ENCODE results near the gene ARHGEF37.
"Not testable (repeated sequence)": the region's sequence is repeated elsewhere in the genome, so short reads cannot be mapped to it uniquely, and the experiment has no call there.

ARHGEF37 gene, protein sequence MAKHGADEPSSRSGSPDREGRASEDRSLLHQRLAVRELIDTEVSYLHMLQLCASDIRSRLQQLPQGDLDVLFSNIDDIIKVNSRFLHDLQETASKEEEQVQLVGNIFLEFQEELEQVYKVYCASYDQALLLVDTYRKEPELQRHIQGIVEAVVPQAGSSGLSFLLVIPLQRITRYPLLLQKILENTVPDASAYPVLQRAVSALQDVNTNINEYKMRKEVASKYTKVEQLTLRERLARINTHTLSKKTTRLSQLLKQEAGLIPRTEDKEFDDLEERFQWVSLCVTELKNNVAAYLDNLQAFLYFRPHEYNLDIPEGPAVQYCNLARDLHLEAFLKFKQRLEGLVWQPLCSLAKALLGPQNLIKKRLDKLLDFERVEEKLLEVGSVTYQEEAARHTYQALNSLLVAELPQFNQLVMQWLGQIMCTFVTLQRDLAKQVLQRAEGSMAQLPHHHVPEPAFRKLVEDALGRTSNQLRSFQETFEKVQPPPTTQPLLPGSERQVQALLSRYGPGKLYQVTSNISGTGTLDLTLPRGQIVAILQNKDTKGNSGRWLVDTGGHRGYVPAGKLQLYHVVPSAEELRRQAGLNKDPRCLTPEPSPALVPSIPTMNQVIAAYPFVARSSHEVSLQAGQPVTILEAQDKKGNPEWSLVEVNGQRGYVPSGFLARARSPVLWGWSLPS

DNA sequence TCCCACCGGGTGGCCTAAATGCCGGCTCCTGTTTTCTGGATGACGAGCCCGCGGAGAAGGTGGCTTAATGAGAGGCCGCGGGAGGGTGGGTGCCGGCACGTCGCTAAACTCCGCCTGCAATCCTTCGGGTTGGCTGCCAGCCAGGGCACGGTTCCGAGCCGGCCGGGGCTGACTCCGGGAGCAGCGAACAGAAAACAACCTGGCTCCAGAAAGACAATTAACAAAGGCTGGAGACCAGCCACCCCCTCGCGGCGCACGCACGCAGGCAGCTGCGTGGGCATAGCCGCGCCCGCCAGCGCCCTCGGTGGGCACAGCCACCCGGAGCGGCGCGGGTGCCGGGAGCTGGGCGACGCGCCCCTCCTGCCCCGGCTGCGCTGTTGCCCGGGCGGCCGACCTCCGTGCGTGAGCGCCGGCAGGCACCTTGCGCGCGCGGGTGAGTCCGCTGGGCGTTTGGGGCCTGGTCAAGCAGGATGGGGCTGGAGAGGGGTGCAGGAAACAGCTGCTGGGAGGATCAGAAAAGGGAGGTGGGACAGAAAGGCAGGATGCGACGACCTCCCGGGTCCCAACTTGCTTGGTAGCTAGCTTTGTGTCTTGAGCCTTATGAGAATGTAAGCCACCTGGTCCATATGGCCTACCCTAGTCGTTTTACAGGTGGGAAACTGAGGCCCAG, at the start of gene ARHGEF37:
ARHGEF37 (plus strand) TSS at position 307 of the 670 bp plus-strand sequence. CDS start 16,272 bp downstream, outside the sequence.
- DNase-seq: peak; percentile 10

DNA sequence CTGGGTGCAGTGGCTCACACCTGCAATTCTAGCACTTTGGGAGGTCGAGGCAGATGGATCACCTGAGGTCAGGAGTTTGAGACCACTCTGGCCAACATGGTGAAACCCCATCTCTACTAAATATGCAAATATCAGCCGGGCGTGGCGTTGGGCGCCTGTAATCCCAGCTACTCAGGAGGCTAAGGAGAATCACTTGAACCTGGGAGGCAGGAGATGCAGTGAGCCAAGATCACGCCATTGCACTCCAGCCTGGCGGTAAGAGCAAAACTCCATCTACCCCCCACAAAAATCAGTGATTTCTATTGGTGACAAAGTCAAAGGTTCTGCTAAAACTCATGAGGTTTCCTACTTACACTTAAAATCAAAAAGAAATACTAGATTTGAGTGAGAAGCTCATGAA, 48.9 kb upstream of the ARHGEF37 start:
- no peak for DNase-seq

DNA sequence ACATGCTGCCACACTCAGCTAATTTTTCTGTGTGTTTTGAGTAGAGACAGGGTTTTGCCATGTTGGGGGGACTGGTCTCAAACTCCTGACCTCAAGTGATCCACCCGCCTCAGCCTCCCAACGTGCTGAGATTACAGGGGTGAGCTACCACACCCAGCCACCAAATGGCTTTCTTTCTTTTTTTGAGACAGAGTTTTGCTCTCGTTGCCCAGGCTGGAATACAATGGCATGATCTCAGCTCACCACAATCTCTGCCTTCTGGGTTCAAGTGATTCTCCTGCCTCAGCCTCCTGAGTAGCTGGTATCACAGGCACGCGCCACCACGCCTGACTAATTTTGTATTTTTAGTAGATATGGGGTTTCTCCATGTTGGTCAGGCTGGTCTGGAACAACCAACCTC, 45.5 kb upstream of the ARHGEF37 start:
- DNase-seq: not testable (repeated sequence)

DNA sequence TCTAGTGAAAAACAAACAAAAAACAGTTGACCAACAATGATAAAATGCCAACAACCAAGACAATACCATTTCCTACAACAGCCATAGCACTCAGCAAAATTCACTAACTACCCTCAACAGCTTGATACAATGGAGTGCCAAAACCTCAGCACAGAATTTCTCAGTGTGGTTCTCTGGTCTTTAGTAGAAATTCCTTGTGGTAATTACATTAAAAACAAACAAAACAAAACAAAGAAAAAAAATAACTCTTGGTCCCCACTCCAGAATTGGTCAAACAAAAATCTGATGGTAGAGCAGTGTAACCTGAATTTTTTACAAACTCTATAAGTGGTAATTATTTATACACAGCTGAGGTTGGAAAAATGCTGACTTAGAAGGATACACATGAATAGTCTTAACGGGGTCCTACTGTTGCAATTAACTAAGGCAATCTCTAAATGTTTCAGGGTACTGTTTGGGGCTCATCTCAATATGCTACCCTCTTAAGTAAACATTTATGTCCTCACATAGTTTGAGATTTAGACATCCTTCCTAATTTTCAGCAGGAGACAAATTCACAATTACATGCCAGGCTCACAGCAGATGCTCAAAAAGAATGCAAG, 43.8 kb upstream of the ARHGEF37 start:
- DNase-seq: no peak

DNA sequence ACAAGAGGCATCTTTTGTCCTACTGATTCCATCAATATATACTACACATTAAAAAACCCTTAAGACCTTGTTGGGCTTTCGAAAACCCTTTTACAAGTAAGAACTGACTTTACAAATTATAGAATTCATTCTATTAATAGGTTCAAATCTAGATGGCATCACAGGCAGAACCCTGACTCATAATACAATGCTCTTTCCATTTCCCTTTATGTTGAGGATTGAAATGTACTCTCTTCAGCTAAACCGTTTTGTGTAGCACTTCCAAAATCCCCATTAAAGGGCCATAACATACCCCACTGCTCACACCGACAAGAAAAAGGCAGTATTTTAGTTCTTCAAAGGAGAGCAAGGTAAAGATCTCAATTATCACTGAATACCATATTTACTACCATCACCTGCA, 41.2 kb upstream of the ARHGEF37 start:
- DNase-seq: no peak

DNA sequence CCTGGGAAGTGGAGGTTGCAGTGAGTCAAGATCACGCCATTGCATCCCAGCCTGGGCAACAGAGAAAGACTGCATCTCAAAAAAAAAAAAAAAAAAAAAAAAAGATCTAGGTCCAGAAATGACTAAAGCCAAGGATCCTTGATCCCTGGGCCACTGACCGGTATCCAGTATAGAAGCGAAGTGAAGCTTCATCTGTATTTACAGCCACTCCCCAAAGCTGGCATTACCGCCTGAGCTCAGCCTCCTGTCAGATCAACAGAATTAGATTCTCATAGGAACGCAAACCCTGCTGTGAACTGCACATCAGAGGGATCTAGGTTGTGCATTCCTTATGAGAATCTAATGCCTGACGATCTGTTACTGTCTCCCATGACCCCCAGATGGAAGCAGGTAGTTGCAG, 39.4 kb upstream of the ARHGEF37 start:
- DNase-seq: no peak

DNA sequence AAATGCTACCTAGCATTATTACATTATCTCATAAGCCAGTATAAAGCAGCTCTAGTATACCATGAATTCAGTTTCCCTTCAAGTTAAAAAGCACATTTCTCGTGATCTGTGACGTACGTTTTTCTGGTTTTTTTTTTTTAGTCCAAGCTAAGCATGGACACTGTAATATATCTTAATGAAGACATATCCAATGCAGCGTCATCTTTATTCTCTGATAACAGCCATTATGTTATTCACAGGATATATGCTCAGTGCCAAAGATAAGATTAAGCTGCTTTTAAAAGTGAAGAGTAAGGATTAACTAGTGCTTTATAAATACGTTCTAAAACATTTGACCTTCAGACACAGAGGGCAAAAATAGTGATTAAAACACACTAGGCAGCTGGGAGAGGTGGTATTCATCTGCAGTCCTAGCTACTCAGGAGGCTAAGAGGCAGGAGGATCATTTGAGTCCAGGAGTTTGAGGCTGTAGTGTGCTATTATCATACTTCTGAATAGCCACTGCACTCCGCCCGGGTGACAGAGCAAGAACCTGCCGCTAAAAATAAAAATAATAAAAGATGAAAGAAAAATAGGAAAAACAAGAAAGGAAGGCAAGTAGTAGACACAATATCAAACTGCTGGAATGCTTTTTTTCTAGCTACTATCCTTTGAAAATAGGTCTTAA, 37.8 kb upstream of the ARHGEF37 start:
- no peak for DNase-seq

DNA sequence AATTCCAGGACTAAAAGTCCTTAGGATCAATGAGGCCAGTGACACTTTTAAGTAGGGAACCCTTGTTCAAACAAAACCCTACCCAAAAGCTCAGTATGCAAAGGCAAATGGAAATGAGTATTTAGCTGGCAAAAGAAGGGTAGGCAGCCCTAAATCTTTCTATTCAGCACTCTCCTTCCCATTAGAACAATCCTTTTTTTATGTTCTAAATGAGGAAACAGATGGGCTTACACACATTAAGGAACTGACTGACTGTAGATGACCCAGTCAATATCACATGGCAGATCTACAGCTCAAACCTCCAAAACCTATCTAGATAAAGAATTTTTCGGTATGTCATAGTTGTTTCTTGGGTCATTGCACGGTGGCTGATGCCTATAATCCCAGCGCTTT, 37.3 kb upstream of the ARHGEF37 start:
- no peak for DNase-seq

DNA sequence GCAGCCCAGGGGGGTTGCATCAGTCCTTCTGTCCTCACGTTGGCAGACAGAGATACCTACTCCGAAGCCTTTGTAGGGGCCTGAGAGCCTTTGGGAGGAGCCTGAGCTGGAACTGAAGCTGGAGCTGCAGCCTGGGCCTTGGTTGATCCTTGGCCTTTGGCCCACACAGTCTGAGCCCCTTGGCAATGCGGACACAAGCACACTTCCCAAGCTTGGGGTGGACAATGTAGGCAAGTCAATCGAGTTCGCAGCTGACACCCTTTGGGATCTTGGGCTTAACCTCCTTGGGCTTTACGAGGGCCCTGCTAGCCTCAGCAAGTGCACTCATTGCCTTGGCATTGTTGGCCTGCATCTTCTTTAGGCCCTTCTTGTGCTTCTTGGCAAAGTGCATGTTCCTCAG, 36.0 kb upstream of the ARHGEF37 start:
- no peak for DNase-seq

DNA sequence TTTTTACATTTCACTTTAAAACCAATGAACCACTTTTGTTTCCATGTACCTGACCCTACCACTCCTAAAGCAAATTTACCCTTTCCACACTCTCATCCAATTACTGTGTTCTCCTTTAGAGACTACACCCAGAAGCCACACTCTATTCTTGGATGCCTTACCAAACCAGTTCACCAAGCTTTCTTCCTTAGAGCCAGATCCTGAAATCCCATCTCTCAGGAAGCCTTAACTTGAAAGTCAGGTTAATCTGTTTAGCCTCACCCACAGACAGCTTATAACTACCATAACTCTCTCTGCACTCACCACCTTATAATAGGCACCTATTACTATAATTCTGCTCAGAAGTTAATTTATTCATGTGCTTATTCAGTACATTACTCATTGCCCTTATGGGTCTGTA, 34.3 kb upstream of the ARHGEF37 start:
- DNase-seq: no peak

DNA sequence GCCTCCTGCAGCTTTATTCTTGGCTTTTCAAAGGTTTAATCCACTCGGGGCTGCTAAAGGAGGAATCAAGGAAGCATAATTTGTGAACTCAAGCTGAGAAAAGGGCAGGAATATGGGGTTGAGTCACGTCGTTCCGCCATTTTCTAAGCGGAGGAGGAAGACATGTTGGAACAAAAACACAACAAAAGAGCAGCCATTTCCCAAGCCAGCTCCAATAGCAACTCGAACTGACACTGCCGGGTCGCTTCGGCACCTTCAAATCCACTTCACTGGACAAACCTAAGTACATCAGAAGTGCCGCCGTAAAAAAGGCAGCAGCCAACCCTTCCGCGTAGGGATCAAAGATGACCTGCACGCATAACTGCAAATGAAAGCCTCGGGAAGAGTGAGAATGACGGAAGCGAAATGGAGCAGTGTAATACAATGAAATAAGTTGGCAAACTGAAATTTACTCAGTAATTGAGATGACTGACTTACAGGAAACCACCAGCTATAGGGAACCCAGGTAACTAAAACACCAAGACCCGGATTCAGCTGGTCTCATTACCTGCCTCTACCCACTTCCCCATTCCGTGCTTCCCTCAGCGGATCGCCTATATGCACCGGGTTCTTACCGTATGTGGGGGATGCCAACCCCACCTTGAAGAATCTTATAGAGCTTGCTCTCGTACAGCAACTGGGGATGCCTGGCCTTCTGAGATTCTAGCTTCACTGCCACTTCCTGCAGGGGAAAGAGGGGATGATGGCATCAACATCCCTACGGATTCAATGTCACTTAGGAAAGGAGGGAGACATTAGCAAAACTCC, 31.6 kb upstream of the ARHGEF37 start:
- no peak for DNase-seq

DNA sequence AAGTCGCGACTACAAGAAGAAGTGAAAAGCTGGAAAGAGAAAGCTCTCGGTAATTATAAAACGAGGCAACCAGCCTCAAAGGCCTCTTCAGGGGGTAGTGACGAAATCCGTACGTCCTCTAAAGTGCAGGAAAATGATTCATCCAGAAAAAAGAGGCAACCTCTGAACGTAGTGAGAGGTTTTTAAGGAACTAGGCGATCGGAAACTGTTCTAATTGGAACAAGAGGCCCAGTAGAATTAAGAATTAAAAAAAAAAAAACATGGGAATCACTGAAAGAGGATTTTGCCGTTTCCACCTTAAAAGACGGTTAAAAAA, 31.1 kb upstream of the ARHGEF37 start:
- DNase-seq: no peak

DNA sequence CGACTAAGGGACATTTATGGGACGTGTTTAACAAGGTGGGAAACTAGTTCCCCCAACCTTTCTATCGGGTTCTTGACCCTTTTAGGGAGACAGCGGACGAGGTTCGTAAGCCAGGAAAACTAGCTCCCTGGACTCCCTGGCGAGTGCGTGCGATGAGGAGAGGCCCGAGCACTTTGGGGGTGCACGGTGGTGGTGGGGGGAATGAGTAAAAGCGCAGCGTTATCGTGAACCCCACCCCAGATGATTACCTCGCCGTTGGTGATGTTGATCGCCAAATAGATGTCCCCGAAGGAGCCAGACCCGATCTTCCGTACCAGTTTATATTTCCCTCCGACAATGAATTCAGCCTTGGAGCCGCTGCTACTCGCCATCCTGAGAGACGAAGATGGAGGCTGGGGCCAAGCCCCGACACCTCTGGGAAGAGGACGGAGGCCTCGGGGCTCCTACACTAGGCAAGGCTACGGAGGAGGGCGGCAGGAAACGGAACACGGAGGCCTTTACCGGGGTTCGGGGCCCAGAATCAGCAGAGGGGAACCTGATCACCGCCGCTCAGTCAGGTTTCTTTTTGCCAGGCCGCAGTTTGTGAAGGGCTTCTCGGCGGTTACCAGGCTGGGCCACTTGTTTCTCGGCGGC, 30.6 kb upstream of the ARHGEF37 start:
- no peak for DNase-seq

DNA sequence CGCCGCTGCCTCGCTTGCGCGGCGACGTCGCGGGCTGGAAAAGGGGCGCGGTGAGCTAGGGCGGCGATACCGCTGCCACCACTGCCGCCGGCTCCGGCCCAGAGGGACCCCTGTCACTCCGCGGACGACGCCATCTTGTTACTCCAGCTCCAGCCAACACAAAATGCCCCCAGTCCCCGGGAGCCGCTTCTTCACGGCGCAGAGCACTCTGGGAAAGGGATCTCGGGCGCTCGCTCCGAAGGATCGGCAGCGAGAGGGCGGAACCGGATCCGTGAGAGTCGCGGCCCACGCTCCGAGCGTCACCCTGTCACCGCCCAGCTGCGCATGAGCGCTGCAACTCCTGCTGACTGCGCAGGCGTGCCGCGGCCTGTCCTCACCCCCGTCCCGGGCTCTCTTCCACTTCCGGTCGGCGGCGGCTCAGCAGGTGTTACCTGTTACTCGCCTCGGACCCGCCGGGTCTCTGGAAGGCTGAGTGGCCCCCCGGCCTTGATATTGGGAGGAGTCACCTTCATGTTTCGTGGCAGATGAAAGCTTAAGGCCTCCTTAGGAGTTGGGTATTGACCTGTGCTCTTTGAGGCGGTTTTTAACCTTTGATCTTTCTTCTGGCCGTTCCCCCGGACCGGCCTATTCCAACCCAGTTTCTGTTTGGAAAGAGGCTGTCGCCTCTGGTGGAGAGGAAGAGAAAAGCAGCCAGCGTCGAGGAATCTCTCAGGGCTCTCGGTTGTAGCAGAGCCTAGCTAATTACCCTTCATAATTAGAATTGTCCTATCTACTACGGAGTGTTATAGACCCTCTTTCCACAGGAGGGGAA, 29.9 kb upstream of the ARHGEF37 start, which contains the start of gene CSNK1A1:
CSNK1A1 (minus strand) TSS at position 213 of the 811 bp plus-strand sequence. CDS start 475 bp downstream, outside the sequence.
- peak; percentile 96 for DNase-seq

DNA sequence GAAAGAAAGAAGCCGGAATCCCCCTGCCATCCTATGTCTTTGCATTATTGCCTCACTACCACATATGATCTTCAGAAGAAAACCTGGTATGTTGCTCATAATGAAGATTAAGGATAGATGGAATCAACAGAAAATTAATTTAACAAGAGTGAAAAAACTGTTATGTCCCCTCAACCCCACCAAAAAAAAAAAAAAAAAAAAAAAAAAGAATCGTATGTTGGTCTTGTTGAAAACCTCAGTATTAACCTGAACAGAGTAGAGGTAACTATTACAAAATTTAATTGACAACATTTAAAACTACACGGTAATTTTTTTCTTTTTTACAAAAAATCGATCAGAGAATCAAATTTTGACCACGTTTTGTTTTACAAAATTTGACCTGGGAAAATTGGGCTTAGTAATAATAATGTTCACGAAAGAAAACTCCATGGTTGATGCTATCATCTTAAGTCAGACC, 29.2 kb upstream of the ARHGEF37 start:
- DNase-seq: no peak

DNA sequence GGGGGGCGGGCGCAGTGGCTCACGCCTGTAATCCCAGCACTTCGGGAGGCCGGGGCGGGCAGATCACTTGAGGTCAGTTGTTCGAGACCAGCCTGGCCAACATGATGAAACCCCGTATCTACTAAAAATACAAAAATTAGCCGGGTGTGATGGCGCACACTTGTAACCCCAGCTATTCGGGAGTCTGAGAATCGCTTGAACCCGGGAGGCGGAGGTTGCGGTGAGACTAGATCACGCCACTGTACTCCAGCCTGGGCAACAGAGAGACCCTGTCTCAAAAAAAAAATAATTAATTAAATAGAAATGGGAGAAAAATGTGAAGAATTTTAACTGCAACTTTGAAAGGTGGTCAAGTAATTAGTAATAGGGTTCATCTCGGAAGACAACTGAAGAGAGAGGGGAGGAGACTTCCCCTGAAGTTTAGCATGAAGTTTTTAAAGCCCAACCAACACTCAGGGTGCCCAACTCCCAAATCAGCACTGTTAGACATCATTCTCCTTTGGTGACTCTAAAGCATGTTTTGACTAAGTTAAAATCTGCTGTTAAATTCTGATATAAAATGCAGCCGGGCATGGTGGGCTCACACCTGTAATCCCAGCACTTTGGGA, 28.6 kb upstream of the ARHGEF37 start:
- no peak for DNase-seq

DNA sequence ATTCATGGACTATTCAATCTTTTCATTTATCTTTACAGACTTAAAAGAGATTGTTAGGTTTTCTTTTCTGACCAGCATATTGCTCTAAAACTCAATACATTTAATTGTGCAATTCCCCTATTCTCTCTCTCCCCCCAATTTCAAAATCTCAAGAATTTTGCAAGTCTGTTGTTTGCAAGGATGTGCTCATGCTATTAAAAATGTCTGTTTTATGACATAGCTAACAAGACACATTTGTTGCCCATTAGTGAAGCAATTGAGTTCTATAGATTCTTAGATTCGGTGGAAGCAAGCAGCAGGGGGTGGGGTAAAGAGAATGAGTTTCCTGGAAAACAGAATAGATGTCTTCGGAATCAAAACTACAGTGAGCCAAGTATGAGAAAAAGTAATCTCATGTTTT, 21.6 kb upstream of the ARHGEF37 start:
- no peak for DNase-seq

DNA sequence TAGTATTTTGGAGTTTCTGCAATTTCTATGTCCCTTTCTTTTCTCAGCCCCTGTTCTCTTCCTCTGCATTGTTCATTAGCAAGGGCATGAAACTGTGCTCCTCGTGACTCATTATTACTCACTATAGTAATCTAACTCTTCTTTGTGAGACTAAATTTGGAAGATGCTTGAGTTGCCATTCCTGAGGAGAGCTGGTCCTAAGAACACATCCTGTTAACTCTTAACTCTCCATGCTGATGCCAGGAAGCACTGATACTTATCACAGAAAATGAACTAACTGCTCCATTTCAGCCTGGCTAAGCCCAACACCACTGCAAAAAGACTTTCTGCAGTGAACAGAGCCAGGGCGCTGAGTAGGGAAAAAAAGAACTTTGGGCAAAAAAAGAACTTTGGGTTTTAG, 19.4 kb upstream of the ARHGEF37 start:
- peak; percentile 9 for DNase-seq

DNA sequence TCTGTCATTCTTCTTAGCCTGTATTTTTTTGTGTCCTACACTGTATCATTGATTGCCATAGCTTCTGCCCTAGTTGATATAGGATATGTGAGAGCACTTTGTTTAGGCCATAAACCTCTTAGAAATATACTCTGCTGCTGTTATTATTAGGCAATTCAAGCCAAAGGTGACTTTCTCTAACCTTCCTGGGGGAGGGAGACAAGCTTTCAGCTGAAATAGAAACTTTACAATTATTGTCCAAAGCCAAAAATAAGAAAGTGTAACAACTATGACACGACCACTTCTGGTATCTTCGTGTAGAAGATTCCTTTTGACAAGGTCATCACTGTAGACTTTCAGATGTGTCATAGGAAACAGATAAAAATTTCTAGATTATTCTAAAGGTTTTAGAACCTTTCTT, 17.8 kb upstream of the ARHGEF37 start:
- no peak for DNase-seq

DNA sequence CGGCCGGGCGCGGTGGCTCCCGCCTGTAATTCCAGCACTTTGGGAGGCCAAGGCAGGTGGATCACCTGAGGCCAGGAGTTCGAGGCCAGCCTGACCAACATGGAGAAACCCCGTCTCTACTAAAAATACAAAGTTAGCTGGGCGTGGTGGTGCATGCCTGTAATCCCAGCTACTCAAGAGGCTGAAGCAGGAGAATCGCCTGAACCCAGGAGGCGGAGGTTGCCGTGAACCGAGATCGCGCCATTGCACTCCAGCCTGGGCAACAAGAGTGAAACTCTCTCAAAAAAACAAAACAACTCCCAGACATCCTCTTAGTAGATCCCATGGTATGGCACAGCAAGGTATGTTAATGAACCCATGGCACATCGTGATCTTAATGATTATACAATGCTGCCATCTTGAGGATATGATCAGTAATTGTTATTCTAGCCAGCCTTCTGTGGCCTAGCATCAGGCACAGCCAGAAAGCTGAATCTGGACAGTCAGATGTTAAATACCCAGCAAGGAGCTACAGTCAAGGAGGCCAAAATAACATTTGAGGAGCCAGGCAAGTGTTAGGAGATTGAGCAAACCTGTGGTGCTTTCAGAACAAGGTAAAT, 16.7 kb upstream of the ARHGEF37 start:
- DNase-seq: peak; percentile 21

Data from T1000 (cell line).